ENCODE data around the gene HEMGN.

The HEMGN gene

DNA sequence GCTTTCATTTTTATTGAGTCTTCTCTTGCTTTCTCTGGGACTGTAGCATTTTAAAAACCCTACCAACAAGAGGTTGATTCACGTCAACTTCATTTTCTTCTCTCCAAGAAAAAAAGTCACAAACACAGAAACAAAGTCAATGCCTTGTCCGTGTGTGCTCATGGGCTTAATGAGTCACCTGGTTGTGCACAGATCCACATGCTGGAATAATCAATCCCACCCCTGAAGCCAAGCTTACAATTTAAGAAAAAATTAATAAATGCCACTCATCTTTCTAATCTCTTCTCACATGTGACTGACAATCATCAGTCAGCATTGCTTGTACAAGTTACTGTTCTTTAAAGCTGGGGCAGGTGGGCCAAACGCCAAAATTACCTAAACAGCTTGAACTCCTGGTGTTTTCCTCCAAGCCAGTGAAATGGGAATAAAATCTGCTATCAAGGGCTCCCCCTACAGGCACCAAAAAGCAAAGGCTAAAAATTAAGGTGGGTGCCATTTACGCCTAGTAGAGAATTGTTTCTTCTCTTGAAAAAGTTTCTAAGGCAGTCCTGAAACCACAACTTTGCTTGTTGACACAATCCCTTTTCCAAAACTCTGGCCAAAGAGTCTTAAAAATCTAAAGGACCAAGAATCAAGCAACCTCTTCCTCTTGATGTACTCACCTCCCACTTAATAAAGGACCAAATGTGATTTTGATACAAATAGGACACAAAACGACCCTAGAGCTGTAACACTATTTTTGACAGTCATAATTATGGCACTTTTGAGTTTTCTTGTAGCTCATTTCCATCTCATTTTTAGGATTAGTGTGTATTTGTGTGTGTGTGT, 37.0 kb downstream of the HEMGN start:
- H3K27ac ChIP-seq = no peak overlapping the region
- no peak overlapping the region for H3K4me3 ChIP-seq (ENCODE audit: low read depth, low read length)
- H3K36me3 ChIP-seq = peaks cover 18% of the 10 kb centered on the region
- no peaks in the 10 kb centered on the region for H3K27me3 ChIP-seq (ENCODE audit: insufficient read depth, low read depth, severe bottlenecking)
- no peaks in the 10 kb centered on the region for H3K9me3 ChIP-seq (ENCODE audit: severe bottlenecking)
- peak; percentile 37 for DNase-seq
- TF ChIP-seq, protein P1, sequence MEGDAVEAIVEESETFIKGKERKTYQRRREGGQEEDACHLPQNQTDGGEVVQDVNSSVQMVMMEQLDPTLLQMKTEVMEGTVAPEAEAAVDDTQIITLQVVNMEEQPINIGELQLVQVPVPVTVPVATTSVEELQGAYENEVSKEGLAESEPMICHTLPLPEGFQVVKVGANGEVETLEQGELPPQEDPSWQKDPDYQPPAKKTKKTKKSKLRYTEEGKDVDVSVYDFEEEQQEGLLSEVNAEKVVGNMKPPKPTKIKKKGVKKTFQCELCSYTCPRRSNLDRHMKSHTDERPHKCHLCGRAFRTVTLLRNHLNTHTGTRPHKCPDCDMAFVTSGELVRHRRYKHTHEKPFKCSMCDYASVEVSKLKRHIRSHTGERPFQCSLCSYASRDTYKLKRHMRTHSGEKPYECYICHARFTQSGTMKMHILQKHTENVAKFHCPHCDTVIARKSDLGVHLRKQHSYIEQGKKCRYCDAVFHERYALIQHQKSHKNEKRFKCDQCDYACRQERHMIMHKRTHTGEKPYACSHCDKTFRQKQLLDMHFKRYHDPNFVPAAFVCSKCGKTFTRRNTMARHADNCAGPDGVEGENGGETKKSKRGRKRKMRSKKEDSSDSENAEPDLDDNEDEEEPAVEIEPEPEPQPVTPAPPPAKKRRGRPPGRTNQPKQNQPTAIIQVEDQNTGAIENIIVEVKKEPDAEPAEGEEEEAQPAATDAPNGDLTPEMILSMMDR (IDR thresholded peaks at IDR 0.05; ENCODE audit: low read depth, low read length) = peak; percentile 73

- no peak overlapping the region for H3K27ac ChIP-seq
- peaks cover 18% of the 10 kb centered on the region for H3K36me3 ChIP-seq
- no peak overlapping the region for H3K4me3 ChIP-seq (ENCODE audit: low read depth, low read length)
- DNase-seq = no peak
- H3K27me3 ChIP-seq (ENCODE audit: insufficient read depth, low read depth, severe bottlenecking) = no peaks in the 10 kb centered on the region
- TF ChIP-seq, protein P1 (IDR thresholded peaks at IDR 0.05; ENCODE audit: low read depth, low read length) = no peak
- H3K9me3 ChIP-seq (ENCODE audit: severe bottlenecking) = no peaks in the 10 kb centered on the region
These were observed 37.8 kb downstream of the HEMGN start for GRCh38 chr9:97900103-97900737.

- TF ChIP-seq, protein P1 (IDR thresholded peaks at IDR 0.05; ENCODE audit: low read depth, low read length) = peak; percentile 73
- Histone ChIP-seq H3K9me3 (ENCODE audit: severe bottlenecking) (peaks cover 11% of the 10 kb centered on the region), H3K36me3 (peaks cover 5% of the 10 kb centered on the region), H3K27ac (no peak overlapping the region), H3K27me3 (ENCODE audit: insufficient read depth, low read depth, severe bottlenecking) (no peaks in the 10 kb centered on the region), H3K4me3 (ENCODE audit: low read depth, low read length) (no peak overlapping the region)
- DNase-seq = peak; percentile 64
These were observed 42.2 kb downstream of the HEMGN start for GRCh38 chr9:97895695-97896332.

- H3K27ac ChIP-seq = no peak overlapping the region
- no peaks in the 10 kb centered on the region for H3K27me3 ChIP-seq (ENCODE audit: insufficient read depth, low read depth, severe bottlenecking)
- TF ChIP-seq, protein P1 (IDR thresholded peaks at IDR 0.05; ENCODE audit: low read depth, low read length) = no peak
- no peak overlapping the region for H3K4me3 ChIP-seq (ENCODE audit: low read depth, low read length)
- H3K36me3 ChIP-seq = no peaks in the 10 kb centered on the region; the same call in 1 of the 2 replicates
- no peak for DNase-seq
- peaks cover 11% of the 10 kb centered on the region for H3K9me3 ChIP-seq (ENCODE audit: severe bottlenecking)
These were observed 42.8 kb downstream of the HEMGN start for GRCh38 chr9:97895211-97895610.

DNA sequence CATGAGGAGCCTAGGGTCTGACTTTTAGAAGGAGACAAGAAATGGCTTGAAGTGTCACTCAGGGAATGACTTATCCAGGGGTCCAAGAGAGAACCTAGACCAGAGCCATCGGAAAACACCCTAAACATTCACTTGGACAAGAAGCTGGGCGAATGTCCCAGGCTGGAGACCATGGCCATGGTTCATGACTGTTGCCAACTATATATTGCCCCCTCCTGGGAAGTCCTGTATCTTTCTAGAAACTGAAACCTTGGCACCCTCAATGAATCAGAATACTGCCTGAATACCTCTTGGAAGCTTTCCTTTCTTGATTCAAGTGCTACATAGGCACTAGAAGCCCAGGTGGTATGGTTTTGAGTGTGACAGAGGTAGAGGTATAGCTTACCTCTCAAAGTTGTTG, 45.6 kb downstream of the HEMGN start:
- TF ChIP-seq, protein P1 (IDR thresholded peaks at IDR 0.05; ENCODE audit: low read depth, low read length) = no peak
- H3K27ac ChIP-seq = no peak overlapping the region
- H3K27me3 ChIP-seq (ENCODE audit: insufficient read depth, low read depth, severe bottlenecking) = no peaks in the 10 kb centered on the region
- H3K4me3 ChIP-seq (ENCODE audit: low read depth, low read length) = no peak overlapping the region
- DNase-seq = no peak
- H3K9me3 ChIP-seq (ENCODE audit: severe bottlenecking) = peaks cover 11% of the 10 kb centered on the region
- no peaks in the 10 kb centered on the region for H3K36me3 ChIP-seq

Data from WERI-Rb-1 (cell line).